SH-SY5Y (cell line): ENCODE data around the gene ANKUB1.

Experiments used
- GATA2 ChIP-seq: IDR thresholded peaks from 2 replicates; pipeline ENCODE4 v1.6.1; 2011; ENCODE audit warnings: mild to moderate bottlenecking, low read depth, low read length
- GATA3 ChIP-seq: IDR thresholded peaks from 2 replicates; pipeline ENCODE4 v1.6.1; 2011; ENCODE audit warnings: low read depth, mild to moderate bottlenecking, low read length, moderate library complexity

ANKUB1 gene

GRCh38 chr3:149716984-149717383 lies 75.4 kb downstream of the ANKUB1 start:
- TF ChIP-seq GATA2 = no peak
- no peak for TF ChIP-seq GATA3

GRCh38 chr3:149715247-149715646 lies 77.1 kb downstream of the ANKUB1 start:
- no peak for TF ChIP-seq GATA2
- no peak for TF ChIP-seq GATA3

DNA sequence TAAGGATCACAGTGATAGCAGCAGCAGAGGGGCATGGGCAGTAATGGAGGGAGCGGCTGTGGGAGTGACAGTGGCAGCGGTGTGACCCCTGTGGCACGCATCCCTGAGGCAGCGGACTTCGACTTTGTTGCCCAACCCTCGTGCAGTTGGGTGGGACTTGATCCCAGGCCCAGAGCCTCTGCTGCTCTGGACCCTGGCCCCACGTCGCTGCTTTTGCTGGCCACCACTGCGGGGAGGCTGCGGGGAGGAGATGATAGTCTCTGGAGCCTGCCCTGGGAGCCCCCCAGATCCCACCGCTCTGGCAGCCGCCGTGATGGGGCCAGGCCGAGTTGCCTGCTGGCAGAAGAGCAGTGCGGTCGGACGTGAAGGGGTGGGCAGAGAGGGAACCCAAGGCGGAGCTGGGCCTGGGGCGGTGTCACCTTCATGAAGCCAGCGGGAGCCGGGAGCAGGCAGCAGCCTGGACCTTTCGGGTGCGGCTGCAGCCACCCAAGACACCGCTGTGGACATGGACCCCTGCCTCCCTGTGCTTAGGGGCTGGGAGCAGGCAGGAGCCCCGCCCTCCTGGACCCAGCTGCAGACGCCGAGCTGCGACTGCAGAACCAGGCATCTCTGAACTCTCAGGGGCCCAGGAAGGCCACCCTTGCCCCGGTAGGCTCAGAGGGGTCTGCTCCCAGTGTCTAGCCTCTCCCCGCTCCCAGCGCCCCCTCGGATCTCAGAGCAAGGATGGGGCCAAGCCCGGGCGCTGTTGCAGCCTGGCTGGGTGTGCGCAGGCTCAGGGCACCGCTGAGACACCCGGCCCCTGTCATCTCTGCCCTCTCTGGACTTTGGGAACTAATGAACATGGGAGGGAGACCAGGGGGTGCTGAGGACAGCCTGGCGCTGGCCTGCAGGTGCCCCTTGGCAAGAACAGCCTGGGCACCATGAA lies 78.4 kb downstream of the ANKUB1 start:
- TF ChIP-seq GATA2 (no peak), GATA3 (no peak)
